IMR-90 (cell line): ENCODE results near the gene RASD2. TPM values are rescaled to one million over a fixed set of nuclear protein-coding genes. Genes with fewer than 3 reads are reported as not detected.

ENCODE experiments used
- ATAC-seq: fragments of 200-7000 bp; cut with Tn5 transposase; 2 replicates; pipeline ENCODE4 v1.9.1; 2020; ENCODE audit warnings: low read depth, mild to moderate bottlenecking, moderate library complexity
- BruUV-seq: library from RNA; stranded (reverse); fragments of 400-500 nt; replicated peaks from 2 replicates; lab custom pipeline; 2021; lab: Mats Ljungman, UMichigan
- CTCF ChIA-PET: fragments of 300-600 bp; formaldehyde crosslinking; extraction: SDS; loops from one replicate; lab custom pipeline; 2021; ENCODE audit warnings: antibody characterized with exemption; lab: Yijun Ruan, JAX
- POLR2A ChIA-PET: fragments of 300-600 bp; sonication (Branson Sonifier 250); formaldehyde crosslinking; loops from one replicate; lab custom pipeline; 2022; ENCODE audit warnings: antibody characterized with exemption; ENCODE audit not compliant: unreplicated experiment; lab: Charles Lee
- DNase-seq: peaks from one replicate; pipeline ENCODE4 v3.0.0; 2013
- H2AFZ ChIP-seq: replicated peaks from 2 replicates; pipeline ENCODE3; 2013; ENCODE audit warnings: low read length, mild to moderate bottlenecking; ENCODE audit not compliant: poor library complexity
- H2AK5ac ChIP-seq: 2 replicates; pipeline ENCODE4 v1.6.1; 2013; ENCODE audit warnings: low read depth, low read length, inconsistent platforms
- H2AK9ac ChIP-seq: replicated peaks from 2 replicates; pipeline ENCODE3; 2013; ENCODE audit warnings: mild to moderate bottlenecking, low read depth, low read length, moderate library complexity; ENCODE audit not compliant: poor library complexity
- H2BK120ac ChIP-seq: 2 replicates; pipeline ENCODE4 v1.6.1; 2013; ENCODE audit warnings: low read depth, low read length, inconsistent platforms
- H2BK15ac ChIP-seq: 3 replicates; pipeline ENCODE4 v1.6.1; 2013; ENCODE audit warnings: low read depth, low read length, inconsistent platforms
- H2BK20ac ChIP-seq: 2 replicates; pipeline ENCODE4 v1.6.1; 2013; ENCODE audit warnings: low read depth, mild to moderate bottlenecking, inconsistent platforms, low read length, moderate library complexity
- H2BK5ac ChIP-seq: 2 replicates; pipeline ENCODE4 v1.6.1; 2013; ENCODE audit warnings: mild to moderate bottlenecking, low read depth, low read length, inconsistent platforms; ENCODE audit not compliant: poor library complexity, severe bottlenecking
- H3K14ac ChIP-seq: replicated peaks from 2 replicates; pipeline ENCODE4 v1.6.1; 2013; ENCODE audit warnings: low read depth, low read length, inconsistent platforms
- H3K18ac ChIP-seq: 2 replicates; pipeline ENCODE4 v1.6.1; 2013; ENCODE audit warnings: low read depth, low read length, control low read depth
- H3K23ac ChIP-seq: 2 replicates; pipeline ENCODE4 v1.6.1; 2013; ENCODE audit warnings: low read depth, low read length, inconsistent platforms
- H3K27ac ChIP-seq: 2 replicates; pipeline ENCODE4 v1.5.1; 2013; ENCODE audit warnings: mild to moderate bottlenecking, control low read depth, low read length; ENCODE audit not compliant: insufficient read depth
- H3K27me3 ChIP-seq: 2 replicates; pipeline ENCODE4 v1.6.1; 2013; ENCODE audit warnings: low read length; ENCODE audit not compliant: control insufficient read depth, insufficient read depth
- H3K36me3 ChIP-seq: 2 replicates; pipeline ENCODE4 v1.6.1; 2013; ENCODE audit warnings: low read length, mixed read lengths; ENCODE audit not compliant: control insufficient read depth, insufficient read depth
- H3K4ac ChIP-seq: 2 replicates; pipeline ENCODE4 v1.6.1; 2013; ENCODE audit warnings: low read depth, low read length, inconsistent platforms
- H3K4me1 ChIP-seq: 2 replicates; pipeline ENCODE4 v1.6.1; 2013; ENCODE audit warnings: low read length, mixed read lengths; ENCODE audit not compliant: control insufficient read depth, insufficient read depth
- H3K4me2 ChIP-seq: 2 replicates; pipeline ENCODE4 v1.6.1; 2013; ENCODE audit warnings: low read depth, mild to moderate bottlenecking, control low read depth, low read length, moderate library complexity
- H3K4me3 ChIP-seq: 2 replicates; pipeline ENCODE4 v1.5.1; 2013; ENCODE audit warnings: low read depth, mild to moderate bottlenecking, control low read depth, low read length, moderate library complexity; ENCODE audit not compliant: insufficient read depth
- H3K56ac ChIP-seq: 2 replicates; pipeline ENCODE4 v1.6.1; 2013; ENCODE audit warnings: low read length, inconsistent platforms; ENCODE audit not compliant: insufficient read depth; ENCODE audit errors: extremely low read depth
- H3K79me1 ChIP-seq, 2 experiments: 2 replicates each; pipeline ENCODE4 v1.6.1; 2013; ENCODE audit warnings: low read length in 2 of 2, inconsistent platforms in 1 of 2, low read depth in 1 of 2
- H3K9ac ChIP-seq: 2 replicates; pipeline ENCODE4 v1.6.1; 2013; ENCODE audit warnings: low read depth, low read length, control low read depth
- H3K9me1 ChIP-seq: 2 replicates; pipeline ENCODE4 v1.6.1; 2013; ENCODE audit warnings: low read length, inconsistent platforms; ENCODE audit not compliant: insufficient read depth
- H3K9me3 ChIP-seq: 2 replicates; pipeline ENCODE4 v1.6.1; 2013; ENCODE audit warnings: low read length; ENCODE audit not compliant: control insufficient read depth, insufficient read depth
- H4K20me1 ChIP-seq: 2 replicates; pipeline ENCODE4 v1.6.1; 2013; ENCODE audit warnings: low read length, inconsistent platforms; ENCODE audit not compliant: insufficient read depth
- H4K5ac ChIP-seq: 2 replicates; pipeline ENCODE4 v1.6.1; 2013; ENCODE audit warnings: mild to moderate bottlenecking, low read depth, low read length, control low read depth
- H4K8ac ChIP-seq, 2 experiments: 2 replicates each; pipeline ENCODE4 v1.6.1; 2013; ENCODE audit warnings: low read depth in 2 of 2, low read length in 2 of 2, control low read depth in 1 of 2, inconsistent platforms in 1 of 2
- H4K91ac ChIP-seq: 2 replicates; pipeline ENCODE4 v1.6.1; 2013; ENCODE audit warnings: low read depth, low read length, inconsistent platforms; ENCODE audit not compliant: insufficient read depth
- CEBPB ChIP-seq: IDR thresholded peaks from 2 replicates; pipeline ENCODE4 v1.6.1; 2012; ENCODE audit warnings: low read depth, low read length, improper control_type of control experiment
- FOS ChIP-seq: fragments of 150-350 bp; IDR thresholded peaks from 2 replicates; pipeline ENCODE4 v1.6.1; 2016; ENCODE audit warnings: low read depth, low read length
- MAFK ChIP-seq: IDR thresholded peaks from 2 replicates; pipeline ENCODE4 v1.6.1; 2012; ENCODE audit warnings: low read depth, low read length, improper control_type of control experiment
- MXI1 ChIP-seq: IDR thresholded peaks from 2 replicates; pipeline ENCODE4 v1.6.1; 2012; ENCODE audit warnings: low read depth, mild to moderate bottlenecking, low read length, moderate library complexity, borderline replicate concordance
- NFE2L2 ChIP-seq: fragments of 150-350 bp; IDR thresholded peaks from 2 replicates; pipeline ENCODE4 v1.6.1; 2016; ENCODE audit warnings: low read depth, mild to moderate bottlenecking, low read length
- RAD21 ChIP-seq: IDR thresholded peaks from 2 replicates; pipeline ENCODE4 v1.6.1; 2012; ENCODE audit warnings: low read length, improper control_type of control experiment
- RCOR1 ChIP-seq: IDR thresholded peaks from 2 replicates; pipeline ENCODE4 v1.6.1; 2012; ENCODE audit warnings: mild to moderate bottlenecking, low read length, improper control_type of control experiment; ENCODE audit not compliant: insufficient replicate concordance
- RFX5 ChIP-seq: IDR thresholded peaks from 2 replicates; pipeline ENCODE4 v1.8.0; 2012; ENCODE audit warnings: low read depth, mild to moderate bottlenecking, low read length, moderate library complexity
- WGBS, 2 experiments: methylation state at CpG; one replicate each; pipeline versions ENCODE4 v1.1.5 to v1.1.7; 2013; ENCODE audit warnings: missing lambda C conversion rate in 2 of 2; ENCODE audit not compliant: insufficient read length in 1 of 2; ENCODE audit errors: extremely low coverage in 2 of 2; 5-methylcytosine and 5-hydroxymethylcytosine counted together
- dilution Hi-C: fragments of 300-500 bp; cut with HindIII; formaldehyde crosslinking; loops from one replicate; pipeline ENCODE4 v1.14.3; 2018; ENCODE audit warnings: low sequenced_read_pairs; ENCODE audit not compliant: unreplicated experiment
- in situ Hi-C: fragments of 300-500 bp; cut with MboI; formaldehyde crosslinking; loops from 3 replicates; pipeline ENCODE4 v1.14.3; 2019; ENCODE audit warnings: low sequenced_read_pairs, inconsistent platforms, mixed read lengths
- intact Hi-C: fragments of 100-400 bp; cut with micrococcal nuclease; formaldehyde crosslinking; loops from 2 replicates; pipeline ENCODE4 v1.10.0; 2022
- polyA plus RNA-seq, 3 experiments: library from polyadenylated mRNA; depleted of rRNA; stranded (reverse); fragments of >200 nt; gene quantifications; 2 replicates each; pipeline ENCODE4 v1.2.3, GENCODE V29; 2012; ENCODE audit warnings: low replicate concordance in 1 of 3
- total RNA-seq: library from RNA; depleted of rRNA; stranded (reverse); fragments of >200 nt; gene quantifications from 2 replicates; pipeline ENCODE4 v1.2.3, GENCODE V29; 2012
- TF ChIP-seq, protein P1 (sequence below): fragments of 150-350 bp; IDR thresholded peaks from 2 replicates; pipeline ENCODE4 v1.6.1; 2017; ENCODE audit warnings: mild to moderate bottlenecking, antibody characterized with exemption, low read length, low read depth
- TF ChIP-seq, protein P2 (sequence below): conservative IDR thresholded peaks from 2 replicates; pipeline ENCODE4 v1.5.1; 2012; ENCODE audit warnings: mild to moderate bottlenecking, low read depth, low read length, improper control_type of control experiment

RASD2 gene
- total and polyA plus RNA-seq, 2 of the 4 experiments (the other 2 are of a cell fraction), result under 0.01 to 0.32 TPM

DNA sequence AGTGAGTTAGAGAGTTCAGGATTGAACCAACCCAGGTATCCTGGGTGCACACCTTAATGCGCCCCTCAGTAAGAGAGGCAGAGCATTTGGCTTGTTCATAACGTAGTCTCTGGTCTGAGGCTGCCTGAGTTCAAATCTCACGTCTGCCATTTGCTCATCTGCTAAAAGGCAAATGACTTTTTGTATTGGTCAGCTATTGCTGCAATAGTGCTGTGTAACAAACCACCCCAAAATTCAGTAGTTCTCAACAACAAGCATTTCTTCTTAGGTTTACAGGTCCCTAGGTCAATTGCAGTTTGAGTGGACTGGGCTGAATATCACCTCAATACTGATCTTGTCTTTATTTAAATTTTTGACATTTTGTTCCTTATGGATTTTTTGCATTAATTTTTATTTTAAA is 18.1 kb downstream of the RASD2 start:
- Histone ChIP-seq H3K79me1 (no peaks in the 10 kb centered on the region), H2AFZ (no peak overlapping the region), H3K56ac (no peak overlapping the region), H4K5ac (no peak overlapping the region), H2BK5ac (no peak overlapping the region), H3K27me3 (no peaks in the 10 kb centered on the region), H2BK120ac (no peak overlapping the region), H4K91ac (no peak overlapping the region), H3K9me1 (peaks cover 13% of the 10 kb centered on the region), H3K4ac (no peak overlapping the region), H3K9me3 (peaks cover 6% of the 10 kb centered on the region), H3K4me2 (no peak overlapping the region), H3K9ac (no peak overlapping the region), H4K8ac (no peak overlapping the region), H3K4me3 (no peak overlapping the region), H3K23ac (no peak overlapping the region), H3K36me3 (no peaks in the 10 kb centered on the region), H3K18ac (no peak overlapping the region), H2AK9ac (no peak overlapping the region), H2BK15ac (no peak overlapping the region), H2AK5ac (no peak overlapping the region), H3K4me1 (peaks cover 19% of the 10 kb centered on the region), H3K14ac (no peak overlapping the region), H4K20me1 (no peaks in the 10 kb centered on the region), H3K27ac (no peak overlapping the region), H2BK20ac (no peak overlapping the region)
- ATAC-seq, result no peak
- intact Hi-C loops (no loop called here), in situ Hi-C loops (no loop called here), dilution Hi-C loops (no loop called here)
- ChIA-PET POLR2A (no interaction called here), CTCF (no interaction called here)
- no TSS peak for BruUV-seq
- TF ChIP-seq NFE2L2, result no peak
- TF ChIP-seq RCOR1, result no peak
- TF ChIP-seq RAD21, result no peak
- TF ChIP-seq, protein P1, sequence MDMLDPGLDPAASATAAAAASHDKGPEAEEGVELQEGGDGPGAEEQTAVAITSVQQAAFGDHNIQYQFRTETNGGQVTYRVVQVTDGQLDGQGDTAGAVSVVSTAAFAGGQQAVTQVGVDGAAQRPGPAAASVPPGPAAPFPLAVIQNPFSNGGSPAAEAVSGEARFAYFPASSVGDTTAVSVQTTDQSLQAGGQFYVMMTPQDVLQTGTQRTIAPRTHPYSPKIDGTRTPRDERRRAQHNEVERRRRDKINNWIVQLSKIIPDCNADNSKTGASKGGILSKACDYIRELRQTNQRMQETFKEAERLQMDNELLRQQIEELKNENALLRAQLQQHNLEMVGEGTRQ, result no peak
- no peak for TF ChIP-seq MXI1
- TF ChIP-seq CEBPB, result no peak
- TF ChIP-seq FOS, result no peak
- TF ChIP-seq, protein P2, sequence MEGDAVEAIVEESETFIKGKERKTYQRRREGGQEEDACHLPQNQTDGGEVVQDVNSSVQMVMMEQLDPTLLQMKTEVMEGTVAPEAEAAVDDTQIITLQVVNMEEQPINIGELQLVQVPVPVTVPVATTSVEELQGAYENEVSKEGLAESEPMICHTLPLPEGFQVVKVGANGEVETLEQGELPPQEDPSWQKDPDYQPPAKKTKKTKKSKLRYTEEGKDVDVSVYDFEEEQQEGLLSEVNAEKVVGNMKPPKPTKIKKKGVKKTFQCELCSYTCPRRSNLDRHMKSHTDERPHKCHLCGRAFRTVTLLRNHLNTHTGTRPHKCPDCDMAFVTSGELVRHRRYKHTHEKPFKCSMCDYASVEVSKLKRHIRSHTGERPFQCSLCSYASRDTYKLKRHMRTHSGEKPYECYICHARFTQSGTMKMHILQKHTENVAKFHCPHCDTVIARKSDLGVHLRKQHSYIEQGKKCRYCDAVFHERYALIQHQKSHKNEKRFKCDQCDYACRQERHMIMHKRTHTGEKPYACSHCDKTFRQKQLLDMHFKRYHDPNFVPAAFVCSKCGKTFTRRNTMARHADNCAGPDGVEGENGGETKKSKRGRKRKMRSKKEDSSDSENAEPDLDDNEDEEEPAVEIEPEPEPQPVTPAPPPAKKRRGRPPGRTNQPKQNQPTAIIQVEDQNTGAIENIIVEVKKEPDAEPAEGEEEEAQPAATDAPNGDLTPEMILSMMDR, result no peak
- no peak for TF ChIP-seq MAFK
- TF ChIP-seq RFX5, result no peak
- no peak for DNase-seq
- 80% methylated on average over 2 of the region's 3 CpGs; no CpG with 5 or more reads in 1 of the 2 experiments for WGBS, 2 experiments
